GM18507 (cell line): ENCODE measurements around the gene MN1.

Source experiments
- DNase-seq: peaks from one replicate; pipeline ENCODE4 v3.0.0; 2011; ENCODE audit warnings: low read depth; ENCODE audit not compliant: insufficient read length; ENCODE audit errors: extremely low spot score
- FAIRE-seq: peaks from 2 replicates; lab custom pipeline; 2011; peaks lifted over from hg19 to GRCh38; lab: Jason Lieb, UNC

Gene MN1

GRCh38 chr22:27802346-27803073 is 954 bp upstream of the MN1 start:
- FAIRE-seq (no peak), DNase-seq (no peak)

- FAIRE-seq (no peak), DNase-seq (no peak)
Measured at GRCh38 chr22:27801202-27801615, 347 bp downstream of the MN1 start.

GRCh38 chr22:27800250-27801201 is 1.0 kb downstream of the MN1 start:
- FAIRE-seq (no peak), DNase-seq (no peak)

GRCh38 chr22:27799827-27800249 is 1.7 kb downstream of the MN1 start:
- FAIRE-seq (no peak), DNase-seq (no peak)

- DNase-seq (no peak), FAIRE-seq (no peak)
Measured at GRCh38 chr22:27799015-27799826, 2.3 kb downstream of the MN1 start.

GRCh38 chr22:27798511-27799014 is 3.0 kb downstream of the MN1 start:
- FAIRE-seq (no peak), DNase-seq (no peak)

- DNase-seq: no peak
- no peak for FAIRE-seq
Measured at GRCh38 chr22:27797520-27798391, 3.8 kb downstream of the MN1 start.

GRCh38 chr22:27796829-27797519 is 4.6 kb downstream of the MN1 start:
- no peak for DNase-seq

GRCh38 chr22:27795696-27796517 is 5.6 kb downstream of the MN1 start:
- no peak for FAIRE-seq
- no peak for DNase-seq

More at GRCh38 chr22:27796829-27797519, 4.6 kb downstream of the MN1 start:
- FAIRE-seq: no peak

GRCh38 chr22:27795053-27795452 is 6.5 kb downstream of the MN1 start:
- FAIRE-seq (no peak), DNase-seq (no peak)

- no peak for DNase-seq
Measured at GRCh38 chr22:27794226-27794625, 7.3 kb downstream of the MN1 start.

GRCh38 chr22:27793576-27793975 is 8.0 kb downstream of the MN1 start:
- FAIRE-seq: no peak
- DNase-seq: no peak

More at GRCh38 chr22:27794226-27794625, 7.3 kb downstream of the MN1 start:
- no peak for FAIRE-seq

- FAIRE-seq (no peak), DNase-seq (no peak)
Measured at GRCh38 chr22:27792452-27793161, 8.9 kb downstream of the MN1 start.

GRCh38 chr22:27791859-27792241 is 9.7 kb downstream of the MN1 start:
- DNase-seq: no peak
- no peak for FAIRE-seq

- FAIRE-seq (no peak), DNase-seq (no peak)
Measured at GRCh38 chr22:27791159-27791858, 10.2 kb downstream of the MN1 start.
